GM11168 (cell line): ENCODE results near the gene ZNF322.
"Not testable (repeated sequence)": the region's sequence is repeated elsewhere in the genome, so short reads cannot be mapped to it uniquely, and the experiment has no call there.

Source experiments
- in situ Hi-C: fragments of 300-500 bp; cut with MboI; formaldehyde crosslinking; loops from one replicate; pipeline ENCODE4 v1.12.0; 2022; ENCODE audit warnings: low sequenced_read_pairs; ENCODE audit not compliant: unreplicated experiment

Gene ZNF322, protein sequence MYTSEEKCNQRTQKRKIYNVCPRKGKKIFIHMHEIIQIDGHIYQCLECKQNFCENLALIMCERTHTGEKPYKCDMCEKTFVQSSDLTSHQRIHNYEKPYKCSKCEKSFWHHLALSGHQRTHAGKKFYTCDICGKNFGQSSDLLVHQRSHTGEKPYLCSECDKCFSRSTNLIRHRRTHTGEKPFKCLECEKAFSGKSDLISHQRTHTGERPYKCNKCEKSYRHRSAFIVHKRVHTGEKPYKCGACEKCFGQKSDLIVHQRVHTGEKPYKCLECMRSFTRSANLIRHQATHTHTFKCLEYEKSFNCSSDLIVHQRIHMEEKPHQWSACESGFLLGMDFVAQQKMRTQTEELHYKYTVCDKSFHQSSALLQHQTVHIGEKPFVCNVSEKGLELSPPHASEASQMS

DNA sequence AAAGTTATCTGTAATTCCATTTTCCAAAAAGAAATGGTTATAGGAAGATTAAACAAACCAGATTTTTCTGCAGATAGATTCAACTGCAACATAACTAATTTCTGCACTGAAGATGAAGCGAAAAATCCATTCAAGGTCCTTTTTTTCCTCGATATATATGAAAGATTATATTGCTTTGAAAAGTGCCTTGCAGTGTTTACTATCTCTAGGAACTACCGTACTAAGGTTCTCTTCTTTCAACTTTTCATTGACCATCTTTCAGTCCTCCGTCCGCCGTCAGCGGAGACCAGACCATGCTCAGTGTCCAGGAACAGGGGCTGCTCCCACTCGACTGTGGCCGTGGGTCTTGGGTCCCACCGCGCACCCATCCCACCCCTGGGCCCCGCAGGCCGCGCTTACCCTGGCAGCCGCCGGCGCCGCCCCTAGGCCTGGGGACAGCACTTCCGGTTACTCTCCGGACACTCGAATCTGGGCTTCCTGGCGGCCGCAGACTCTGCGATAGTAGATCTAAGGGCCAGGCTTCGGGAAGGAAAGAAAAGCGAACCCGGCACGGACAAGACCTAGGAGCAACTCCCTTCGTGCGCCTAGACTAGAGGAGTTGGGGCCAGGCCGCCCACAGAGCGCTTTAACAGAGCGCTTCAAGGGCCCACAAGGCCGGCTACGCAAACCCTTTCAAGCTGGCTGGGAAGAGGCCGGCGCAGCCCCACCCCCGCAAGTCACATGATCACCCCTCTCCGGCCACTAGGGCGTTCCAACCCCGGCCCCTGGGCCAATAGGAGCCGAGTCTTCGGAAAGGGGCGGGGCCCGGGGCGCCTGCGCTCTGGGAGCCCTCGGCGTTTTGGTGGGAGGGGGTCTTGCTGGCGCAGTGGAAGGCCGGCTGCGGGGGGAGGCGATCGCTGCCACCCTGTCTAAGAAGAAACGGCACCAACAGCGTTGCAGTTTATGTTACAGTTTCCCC, at the start of gene ZNF322:
Gene ZNF322, minus strand, starts transcription at position 705 of the 958 bp plus-strand sequence. CDS start 21,193 bp downstream, outside the sequence.
- in situ Hi-C loops, result no loop called here

DNA sequence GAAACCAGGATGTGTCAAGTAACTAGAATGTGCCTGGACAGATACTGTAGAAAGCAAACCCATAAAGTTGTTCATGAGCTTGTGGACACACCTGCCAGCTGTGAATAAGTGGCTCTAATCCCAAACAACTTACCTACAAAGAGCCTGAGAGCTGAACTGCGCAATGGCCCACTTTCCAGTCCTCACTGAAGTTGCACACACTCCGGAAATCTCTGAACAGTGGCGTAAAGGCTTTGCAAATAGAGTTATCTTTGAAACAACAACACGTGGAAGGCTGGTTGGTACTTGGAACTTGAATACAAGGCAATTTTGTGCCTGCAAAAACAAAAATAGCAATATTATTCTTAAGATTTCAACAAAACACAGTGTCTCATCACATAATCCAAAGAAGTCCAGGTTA, 46.2 kb upstream of the ZNF322 start:
- in situ Hi-C loops, result not testable (repeated sequence)

DNA sequence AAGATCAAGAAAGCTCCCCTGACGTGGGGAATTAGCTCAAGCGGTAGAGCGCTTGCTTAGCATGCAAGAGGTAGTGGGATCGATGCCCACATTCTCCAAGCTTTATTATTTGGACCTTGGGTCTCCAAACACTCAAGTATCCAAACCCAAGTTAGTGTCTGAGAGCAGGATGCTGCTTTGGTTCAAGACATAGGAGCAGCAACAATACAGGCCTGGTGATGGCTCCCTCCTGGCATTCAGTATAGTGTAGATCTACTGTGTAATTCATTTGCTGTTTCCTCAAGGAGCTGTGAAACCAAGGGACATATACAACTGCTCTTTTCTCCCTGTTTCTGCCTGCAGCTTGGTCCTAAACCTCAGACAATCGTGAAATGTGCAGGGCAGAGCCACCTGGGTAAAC, 45.8 kb upstream of the ZNF322 start:
- in situ Hi-C loops, result not testable (repeated sequence)

DNA sequence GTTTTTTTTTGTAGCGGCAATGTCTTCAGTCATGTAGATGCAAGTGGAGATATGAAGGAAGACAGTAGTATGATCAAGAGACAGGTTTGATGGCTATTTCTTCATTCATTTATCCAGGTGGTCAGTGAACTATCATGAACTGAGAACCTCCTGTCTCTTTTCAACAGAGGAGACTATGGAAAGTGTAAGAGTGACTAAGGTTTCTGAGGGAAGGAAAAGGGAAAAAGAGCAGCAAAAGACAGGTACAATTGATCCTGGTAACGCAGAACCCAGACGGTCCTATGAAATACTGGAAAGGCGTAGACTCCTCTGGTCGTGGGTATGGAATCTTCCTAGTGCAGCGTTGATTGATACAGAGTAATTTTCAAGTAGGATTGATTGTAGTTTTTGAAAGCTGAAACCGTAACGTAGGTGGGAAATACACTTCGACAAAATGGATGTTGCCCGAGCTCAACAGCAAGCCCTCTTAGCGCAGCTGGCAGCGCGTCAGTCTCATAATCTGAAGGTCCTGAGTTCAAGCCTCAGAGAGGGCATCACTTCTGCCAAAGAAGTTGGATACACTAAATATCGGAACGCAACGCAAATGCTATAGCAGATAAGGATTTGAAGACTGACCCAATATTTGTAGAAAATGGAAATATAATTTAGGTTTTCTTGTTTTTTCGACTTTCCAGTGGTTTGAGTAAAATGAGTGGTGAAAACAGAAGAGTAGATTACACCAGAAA, 41.6 kb upstream of the ZNF322 start:
- in situ Hi-C loops, result not testable (repeated sequence)

DNA sequence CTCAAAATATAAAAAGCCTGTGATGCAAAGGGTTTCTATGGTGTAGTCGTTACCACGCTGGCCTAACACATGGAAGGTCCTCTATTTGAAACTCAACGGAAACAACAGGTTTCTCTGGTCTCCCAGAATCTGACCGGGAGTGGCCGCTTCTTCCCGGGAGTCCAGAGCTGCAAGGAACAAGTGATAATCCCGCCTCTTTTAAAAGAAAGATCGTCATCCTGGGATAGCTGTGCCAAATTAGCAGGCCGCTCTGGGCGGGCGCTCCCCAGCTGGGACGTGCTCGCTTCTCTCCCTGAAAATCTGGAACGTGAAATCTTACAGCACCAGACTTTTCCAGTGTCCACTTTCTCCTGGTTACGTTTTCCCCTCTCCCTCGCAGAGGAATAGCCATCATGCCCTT, 38.0 kb upstream of the ZNF322 start:
- in situ Hi-C loops, result not testable (repeated sequence)

DNA sequence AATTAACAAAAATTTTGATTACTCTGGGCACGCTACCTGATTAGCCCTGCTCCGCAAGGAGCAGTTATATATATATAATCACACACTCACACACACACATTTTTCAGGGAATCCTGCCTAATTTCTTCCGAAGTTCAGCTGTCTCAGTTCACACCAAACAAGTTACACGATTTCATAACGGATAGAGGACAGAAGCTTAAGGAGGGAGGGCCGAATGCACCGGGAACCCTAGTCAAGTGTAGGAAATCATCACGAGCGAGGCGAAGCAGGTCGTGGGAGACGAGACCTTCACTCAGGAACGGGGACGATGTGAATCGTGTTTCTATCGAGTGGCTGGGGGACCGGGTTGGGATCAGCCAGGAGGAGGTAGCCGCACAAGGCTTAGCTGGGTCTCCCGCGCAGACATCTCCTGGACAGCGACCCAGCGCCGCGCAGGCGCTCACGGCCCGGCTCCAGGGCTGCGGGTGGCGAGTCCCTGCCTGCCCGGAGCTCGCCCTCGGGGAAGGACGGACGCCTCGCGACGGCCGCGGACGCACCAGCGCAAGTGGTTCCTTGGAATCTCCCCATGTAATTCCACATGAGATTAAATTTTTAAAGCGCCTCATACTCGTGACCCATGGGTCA, 29.9 kb upstream of the ZNF322 start:
- in situ Hi-C loops, result not testable (repeated sequence)

DNA sequence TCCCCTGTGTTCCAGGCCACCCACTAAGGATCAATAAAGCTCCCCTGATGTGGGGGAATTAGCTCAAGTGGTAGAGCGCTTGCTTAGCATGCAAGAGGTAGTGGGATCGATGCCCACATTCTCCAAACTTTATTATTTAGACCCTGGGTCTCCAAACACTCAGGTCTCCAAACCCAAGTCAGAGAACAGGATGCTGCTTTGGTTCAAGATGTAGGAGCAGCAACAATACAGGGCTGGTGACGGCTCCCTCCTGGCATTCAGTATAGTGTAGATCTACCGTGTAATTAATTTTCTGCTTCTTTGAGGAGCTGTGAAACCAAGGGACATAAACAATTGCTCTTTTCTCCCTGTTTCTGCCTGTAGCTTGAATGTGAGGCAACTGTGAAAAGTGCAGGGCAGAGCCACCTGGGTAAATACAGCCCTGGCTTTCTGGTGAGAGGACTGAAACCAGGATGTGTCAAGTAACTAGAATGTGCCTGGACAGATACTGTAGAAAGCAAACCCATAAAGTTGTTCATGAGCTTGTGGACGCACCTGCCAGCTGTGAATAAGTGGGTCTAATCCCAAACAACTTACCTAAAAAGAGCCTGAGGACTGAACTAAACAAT, 23.0 kb upstream of the ZNF322 start:
- in situ Hi-C loops, result not testable (repeated sequence)

DNA sequence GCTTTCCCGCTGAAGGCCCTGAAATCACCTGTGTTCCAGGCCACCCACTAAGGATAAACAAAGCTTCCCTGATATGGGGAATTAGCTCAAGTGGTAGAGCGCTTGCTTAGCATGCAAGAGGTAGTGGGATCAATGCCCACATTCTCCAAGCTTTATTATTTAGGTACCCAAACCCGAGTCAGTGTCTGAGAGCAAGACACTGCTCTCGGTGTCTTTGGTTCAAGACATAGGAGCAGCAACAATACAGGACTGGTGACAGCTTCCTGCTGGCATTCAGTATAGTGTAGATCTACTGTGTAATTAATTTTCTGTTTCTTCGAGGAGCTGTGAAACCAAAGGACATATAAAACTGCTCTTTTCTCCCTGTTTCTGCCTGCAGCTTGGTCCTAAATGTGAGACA, 13.7 kb upstream of the ZNF322 start:
- in situ Hi-C loops, result not testable (repeated sequence)

DNA sequence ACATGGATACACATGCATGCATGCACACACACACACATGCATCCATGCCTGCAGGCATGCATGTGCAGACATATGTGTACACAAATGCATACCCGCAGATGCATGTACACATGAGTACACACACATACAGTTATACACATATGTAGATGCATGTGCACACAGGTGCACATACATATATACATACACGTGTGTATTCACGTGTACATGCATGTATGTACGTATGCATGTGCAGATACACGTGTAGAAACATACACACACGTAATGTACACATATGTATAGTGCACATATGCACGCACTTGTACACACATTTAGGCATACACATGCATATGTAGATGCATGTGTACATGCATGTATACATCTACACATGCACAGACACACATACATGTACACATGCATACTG, 11.0 kb upstream of the ZNF322 start:
- in situ Hi-C loops, result not testable (repeated sequence)

DNA sequence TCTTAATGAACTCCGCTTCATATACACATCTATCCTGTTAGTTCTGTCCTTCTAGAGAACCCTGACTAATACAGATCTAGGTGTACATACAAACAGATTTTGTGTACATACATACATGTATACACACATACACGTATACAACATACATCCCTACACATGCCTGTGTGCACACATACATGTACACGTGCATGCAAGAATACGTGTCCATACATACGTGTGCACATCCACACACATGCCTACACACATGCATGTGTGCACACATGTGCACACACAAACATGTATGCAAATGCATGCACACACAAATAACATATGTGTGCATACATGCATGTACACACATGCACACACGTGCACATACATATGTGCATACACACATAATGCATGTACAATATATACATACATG, 10.5 kb upstream of the ZNF322 start:
- in situ Hi-C loops, result not testable (repeated sequence)

DNA sequence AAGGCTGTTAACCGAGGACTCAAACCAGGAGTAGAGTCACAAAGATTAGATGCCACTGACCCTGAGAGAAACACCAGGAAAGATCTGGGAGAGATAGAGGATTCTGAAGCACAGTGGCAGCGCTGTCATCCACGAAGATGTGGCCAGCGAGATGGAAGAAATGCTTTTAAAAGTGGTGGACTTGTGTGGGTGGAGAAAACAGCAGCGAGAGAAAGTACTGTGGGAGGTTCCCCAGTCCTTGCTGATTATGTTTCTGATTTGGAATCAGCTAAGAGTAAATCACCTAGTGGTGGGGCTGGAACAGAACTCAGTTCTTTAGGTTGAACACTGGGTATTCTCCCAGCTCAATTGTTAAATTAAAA, 435 bp upstream of the ZNF322 start:
- in situ Hi-C loops, result loop anchor here (10.0 kb wide), 1 partner anchor 165 kb away; no protein-coding TSS in a partner anchor

DNA sequence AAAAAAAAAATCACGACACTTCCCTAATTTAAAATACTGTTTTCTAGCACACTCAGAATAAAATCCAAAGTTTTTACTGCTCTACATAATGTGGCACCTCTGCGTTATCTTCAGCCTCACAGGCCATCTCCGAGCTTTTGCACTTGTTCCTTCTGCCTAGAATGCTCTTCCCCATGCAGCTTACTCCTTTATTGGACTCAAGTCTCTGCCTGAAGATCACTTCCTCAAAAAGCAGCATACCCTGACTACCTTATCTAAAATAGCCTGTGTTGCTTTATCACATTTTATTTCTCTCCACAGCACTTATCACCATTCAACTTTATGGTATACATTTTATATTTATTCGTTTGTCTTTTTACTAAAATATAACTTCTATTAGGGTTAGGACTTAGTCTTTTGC, 2.3 kb downstream of the ZNF322 start:
- in situ Hi-C loops, result no loop called here

DNA sequence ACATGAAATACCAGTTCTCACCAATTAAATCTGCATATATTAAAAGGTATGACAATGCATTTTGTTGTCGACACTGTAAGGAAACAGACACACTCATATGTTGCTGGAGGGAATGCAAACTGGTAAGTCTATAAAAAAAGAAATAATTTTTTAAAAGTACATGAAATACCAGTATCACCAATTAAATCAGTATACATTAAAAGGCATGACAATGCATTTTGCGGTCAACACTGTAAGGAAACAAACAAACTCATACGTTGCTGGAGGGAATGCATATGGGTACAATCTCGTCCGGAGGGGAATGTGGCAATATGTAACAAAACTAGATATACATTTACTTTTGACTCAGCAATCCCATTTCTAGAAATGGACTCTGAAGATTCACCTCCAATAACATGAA, 6.5 kb downstream of the ZNF322 start:
- in situ Hi-C loops, result no loop called here

DNA sequence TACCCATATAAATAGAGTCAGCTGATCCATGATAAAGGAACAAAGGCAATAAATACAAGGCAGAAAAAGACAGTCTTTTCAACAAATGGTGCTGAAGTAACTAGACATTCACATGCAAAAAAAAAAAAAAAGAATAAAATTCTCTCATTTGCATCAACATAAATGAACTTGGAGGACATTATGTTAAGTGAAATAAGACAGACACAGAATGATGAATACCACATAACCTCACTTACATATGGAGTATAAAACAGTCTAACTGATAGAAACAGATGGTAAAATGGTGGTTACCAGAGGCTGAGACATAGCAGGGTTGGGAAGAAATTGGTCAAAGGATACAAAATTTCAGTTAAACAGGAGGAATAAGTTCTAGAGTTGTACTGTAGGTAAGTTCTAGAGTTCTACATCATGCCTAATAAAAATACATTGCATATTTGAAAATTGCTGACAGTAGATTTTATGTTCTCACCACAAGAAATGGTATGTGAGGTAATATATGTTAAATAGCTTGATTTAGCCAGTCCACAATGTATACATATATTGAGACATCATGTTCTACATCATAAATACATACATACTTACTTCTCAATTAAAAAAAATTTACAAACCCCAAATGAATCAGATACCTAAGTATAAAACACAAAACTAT, 8.3 kb downstream of the ZNF322 start:
- in situ Hi-C loops, result no loop called here

DNA sequence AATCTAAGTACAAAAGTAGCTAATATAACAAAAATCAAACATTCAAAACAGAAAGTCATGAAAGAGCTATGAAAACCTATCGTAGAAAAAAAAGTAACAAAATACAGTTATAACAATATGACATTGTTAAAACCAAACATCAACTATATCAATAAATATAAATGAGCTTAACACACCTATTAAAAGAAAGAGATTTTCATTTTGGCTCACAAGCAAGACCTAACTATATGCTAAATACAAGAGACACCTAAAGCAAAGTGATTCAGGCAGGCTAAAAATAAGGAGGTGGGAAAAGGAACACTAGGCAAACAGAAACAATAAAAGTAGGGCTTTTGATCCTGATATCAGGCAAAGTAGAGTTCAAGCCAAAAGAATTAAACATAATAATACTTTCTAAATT, 13.5 kb downstream of the ZNF322 start:
- in situ Hi-C loops, result no loop called here

DNA sequence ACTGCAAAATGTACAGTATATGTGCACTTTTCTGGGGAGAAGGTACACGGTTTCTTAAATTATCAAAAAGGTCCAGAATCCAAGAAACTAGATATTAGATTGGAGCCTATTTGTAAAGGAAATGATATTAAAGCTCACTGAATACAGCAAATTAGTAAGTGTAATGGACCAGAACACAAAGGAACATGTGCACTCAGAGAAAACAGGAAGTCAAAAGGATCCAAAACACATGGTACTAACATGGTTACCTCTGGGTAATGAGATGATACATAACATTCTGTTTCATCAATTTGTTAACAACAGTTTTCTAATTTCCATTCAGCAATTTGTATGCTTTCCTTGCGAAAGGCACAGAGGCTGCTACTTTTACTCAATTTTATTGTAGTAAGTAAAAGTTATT, 18.7 kb downstream of the ZNF322 start:
- in situ Hi-C loops, result no loop called here

DNA sequence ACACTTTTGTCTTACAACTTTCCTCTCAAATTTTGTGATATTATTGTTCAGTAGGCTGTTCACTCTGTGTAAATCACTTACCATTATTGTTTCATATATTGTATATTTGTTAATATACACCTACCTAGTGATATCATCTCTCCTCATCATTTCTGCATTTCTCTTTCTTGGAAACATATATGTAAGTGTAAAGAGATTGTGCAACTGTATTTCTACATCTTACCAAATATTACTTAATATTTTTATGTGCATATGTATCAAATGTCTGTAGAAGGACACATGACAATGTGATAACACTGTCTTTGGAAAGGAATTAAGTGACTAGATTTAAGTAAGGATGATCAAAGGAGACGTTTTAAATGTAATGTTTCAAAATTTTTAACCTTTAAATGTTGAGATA, 30.2 kb downstream of the ZNF322 start:
- in situ Hi-C loops, result no loop called here

DNA sequence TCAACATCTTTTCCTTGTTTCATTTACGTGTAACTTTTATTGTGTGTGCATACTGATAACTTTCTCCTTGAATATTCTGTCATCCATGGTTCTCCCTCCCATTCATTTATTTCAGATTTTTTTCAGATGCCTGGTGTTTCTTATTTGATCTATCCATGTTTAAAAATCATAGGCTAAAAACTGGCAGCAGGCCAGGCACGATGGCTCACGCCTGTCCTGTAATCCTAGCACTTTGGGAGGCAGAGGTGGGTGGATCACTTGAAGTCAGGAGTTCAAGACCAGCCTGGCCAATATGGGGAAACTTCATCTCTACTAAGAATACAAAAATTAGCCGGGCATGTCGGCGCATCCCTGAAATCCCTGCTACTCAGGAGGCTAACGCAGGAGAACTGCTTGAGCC, 31.7 kb downstream of the ZNF322 start:
- in situ Hi-C loops, result no loop called here

DNA sequence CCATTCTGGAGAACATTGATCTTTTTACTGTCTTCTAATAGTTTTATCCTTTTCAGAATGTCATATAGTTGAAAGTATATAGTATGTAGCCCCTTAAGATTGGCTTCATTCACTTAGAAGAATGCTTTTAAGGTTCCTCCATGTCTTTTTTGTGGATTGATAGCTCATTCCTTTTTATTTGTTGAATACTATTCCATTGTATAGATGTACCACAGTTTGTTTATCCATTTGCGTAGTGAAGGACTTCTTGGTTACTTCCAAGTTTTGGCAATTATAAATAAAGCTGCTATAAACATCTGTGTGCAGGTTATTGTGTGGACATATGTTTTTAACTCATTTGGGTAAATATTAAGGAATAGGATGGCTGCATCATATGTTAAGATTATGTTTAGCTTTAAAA, 35.0 kb downstream of the ZNF322 start:
- in situ Hi-C loops, result no loop called here
